Mesenchymal stem cell (in vitro differentiated cells and primary cell): ENCODE measurements around the gene GFRA4.

Experiments used
- DNase-seq: peaks from one replicate; pipeline ENCODE4 v3.0.0-alpha.2; 2013
- H2AFZ ChIP-seq: one replicate; pipeline ENCODE4 v1.6.1; 2013; ENCODE audit warnings: low read depth, mild to moderate bottlenecking, control low read depth, inconsistent platforms, low read length, moderate library complexity
- H2AK5ac ChIP-seq: 2 replicates; pipeline ENCODE4 v1.6.1; 2013; ENCODE audit warnings: low read length, moderate library complexity, mild to moderate bottlenecking, inconsistent platforms; ENCODE audit not compliant: severe bottlenecking
- H2BK120ac ChIP-seq: one replicate; pipeline ENCODE4 v1.6.1; 2013; ENCODE audit warnings: low read depth, mild to moderate bottlenecking, inconsistent platforms, low read length, moderate library complexity
- H2BK12ac ChIP-seq, 2 experiments: one replicate each; pipeline ENCODE4 v1.6.1; 2013; ENCODE audit warnings: inconsistent platforms in 2 of 2, low read length in 2 of 2, mild to moderate bottlenecking in 2 of 2, moderate library complexity in 2 of 2, control low read depth in 1 of 2
- H2BK15ac ChIP-seq: one replicate; pipeline ENCODE4 v1.6.1; 2013; ENCODE audit warnings: mild to moderate bottlenecking, low read depth, inconsistent platforms; ENCODE audit not compliant: poor library complexity, severe bottlenecking
- H2BK5ac ChIP-seq: 2 replicates; pipeline ENCODE4 v1.6.1; 2013; ENCODE audit warnings: low read depth, mild to moderate bottlenecking, low read length, control low read depth, inconsistent platforms; ENCODE audit not compliant: poor library complexity, severe bottlenecking
- H3K14ac ChIP-seq, 2 experiments: one replicate each; pipeline ENCODE4 v1.6.1; 2013; ENCODE audit warnings: inconsistent platforms in 2 of 2, low read length in 2 of 2, control low read depth in 1 of 2, mild to moderate bottlenecking in 1 of 2, moderate library complexity in 1 of 2
- H3K18ac ChIP-seq, 2 experiments: one replicate each; pipeline ENCODE4 v1.6.1; 2013; ENCODE audit warnings: inconsistent platforms in 2 of 2, low read length in 2 of 2, control low read depth in 1 of 2, low read depth in 1 of 2, mild to moderate bottlenecking in 1 of 2
- H3K23ac ChIP-seq, 2 experiments: one replicate each; pipeline ENCODE4 v1.6.1; 2013; ENCODE audit warnings: inconsistent platforms in 2 of 2, low read length in 2 of 2, mild to moderate bottlenecking in 2 of 2, moderate library complexity in 2 of 2, control low read depth in 1 of 2
- H3K27ac ChIP-seq: 2 replicates; pipeline ENCODE4 v1.5.1; 2013; ENCODE audit warnings: mild to moderate bottlenecking, moderate library complexity, low read length, control low read depth, inconsistent platforms; ENCODE audit not compliant: poor library complexity, severe bottlenecking
- H3K27me3 ChIP-seq, 2 experiments: 2 replicates each; pipeline versions ENCODE4 v1.6.1 to v1.7.0; 2013; ENCODE audit warnings: low read length in 2 of 2, mild to moderate bottlenecking in 2 of 2, moderate library complexity in 2 of 2, control low read depth in 1 of 2, inconsistent platforms in 1 of 2; ENCODE audit not compliant: control insufficient read depth in 1 of 2, insufficient read depth in 1 of 2
- H3K36me3 ChIP-seq, 2 experiments: 2 replicates each; pipeline versions ENCODE4 v1.6.1 to v1.7.0; 2013; ENCODE audit warnings: low read length in 2 of 2, control low read depth in 1 of 2, inconsistent platforms in 1 of 2, low read depth in 1 of 2, mild to moderate bottlenecking in 1 of 2; ENCODE audit not compliant: insufficient read depth in 2 of 2, control insufficient read depth in 1 of 2
- H3K4ac ChIP-seq, 2 experiments: one replicate each; pipeline ENCODE4 v1.6.1; 2013; ENCODE audit warnings: inconsistent platforms in 2 of 2, low read length in 2 of 2, mild to moderate bottlenecking in 2 of 2, moderate library complexity in 2 of 2, control low read depth in 1 of 2, low read depth in 1 of 2
- H3K4me1 ChIP-seq: 2 replicates; pipeline ENCODE4 v1.6.1; 2013; ENCODE audit warnings: low read depth, low read length, control low read depth; ENCODE audit not compliant: control insufficient read depth, insufficient read depth
- H3K4me2 ChIP-seq: 2 replicates; pipeline ENCODE4 v1.6.1; 2013; ENCODE audit warnings: low read length, mild to moderate bottlenecking, inconsistent platforms; ENCODE audit not compliant: poor library complexity, severe bottlenecking
- H3K4me3 ChIP-seq, 2 experiments: 2 replicates each; pipeline versions ENCODE4 v1.5.1 to v1.7.0; 2013; ENCODE audit warnings: low read length in 2 of 2, mild to moderate bottlenecking in 2 of 2, control low read depth in 1 of 2, low read depth in 1 of 2; ENCODE audit not compliant: insufficient read depth in 1 of 2
- H3K79me1 ChIP-seq: replicated peaks from 2 replicates; pipeline ENCODE4 v1.6.1; 2013; ENCODE audit warnings: mild to moderate bottlenecking, control low read depth, low read length, inconsistent platforms; ENCODE audit not compliant: poor library complexity, severe bottlenecking
- H3K9ac ChIP-seq: 2 replicates; pipeline ENCODE4 v1.7.0; 2013; ENCODE audit warnings: mild to moderate bottlenecking, low read length, moderate library complexity
- H3K9me3 ChIP-seq: 2 replicates; pipeline ENCODE4 v1.7.0; 2013; ENCODE audit warnings: mild to moderate bottlenecking, low read length; ENCODE audit not compliant: control insufficient read depth
- H4K8ac ChIP-seq: one replicate; pipeline ENCODE4 v1.6.1; 2013; ENCODE audit warnings: inconsistent platforms, mild to moderate bottlenecking, low read length, moderate library complexity
- H4K91ac ChIP-seq: one replicate; pipeline ENCODE4 v1.6.1; 2013; ENCODE audit warnings: mild to moderate bottlenecking, low read length, inconsistent platforms
- WGBS: methylation state at CpG from one replicate; pipeline ENCODE4 v1.1.7; 2013; ENCODE audit warnings: mixed read lengths; 5-methylcytosine and 5-hydroxymethylcytosine counted together

The GFRA4 gene

DNA sequence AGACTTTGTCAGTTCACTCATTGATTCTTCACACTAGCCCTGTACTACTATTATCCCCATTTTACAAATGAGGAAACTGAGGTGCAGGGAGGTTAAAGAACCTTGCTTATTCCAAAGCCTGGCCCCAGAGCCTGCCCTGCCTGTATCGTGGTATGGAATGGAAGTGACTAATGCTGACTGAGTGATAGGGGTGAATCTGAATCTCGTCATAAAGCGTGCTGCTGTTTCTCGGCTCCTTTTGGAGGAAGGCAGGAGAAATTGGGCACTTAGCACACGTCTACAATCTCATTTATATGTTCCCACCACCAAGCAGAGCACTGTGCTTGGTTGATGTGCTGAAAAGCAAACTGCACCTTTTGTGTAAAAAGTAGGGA lies 17.1 kb downstream of the GFRA4 start:
- H3K79me1 ChIP-seq: no peaks in the 10 kb centered on the region
- no peak overlapping the region for H2AFZ ChIP-seq
- H4K8ac ChIP-seq: no peak overlapping the region
- no peak overlapping the region for H3K4ac ChIP-seq
- no peak overlapping the region for H3K4me3 ChIP-seq
- no peak for DNase-seq
- H3K4me1 ChIP-seq: peaks cover under 1% of the 10 kb centered on the region
- no peak overlapping the region for H2BK12ac ChIP-seq
- no peak overlapping the region for H3K23ac ChIP-seq
- H3K9ac ChIP-seq: no peak overlapping the region
- WGBS: 33% methylated on average over 1 of the region's 5 CpGs
- H2BK15ac ChIP-seq: no peak overlapping the region
- H2BK120ac ChIP-seq: no peak overlapping the region
- H3K36me3 ChIP-seq: peaks cover 22 to 56% of the 10 kb centered on the region in 2 experiments
- H3K27me3 ChIP-seq: no peaks in the 10 kb centered on the region
- H4K91ac ChIP-seq: no peak overlapping the region
- H3K18ac ChIP-seq: no peak overlapping the region
- no peak overlapping the region for H3K27ac ChIP-seq
- H3K4me2 ChIP-seq: no peak overlapping the region
- no peaks in the 10 kb centered on the region for H3K9me3 ChIP-seq
- H2AK5ac ChIP-seq: no peak overlapping the region
- H2BK5ac ChIP-seq: no peak overlapping the region
- no peak overlapping the region for H3K14ac ChIP-seq

DNA sequence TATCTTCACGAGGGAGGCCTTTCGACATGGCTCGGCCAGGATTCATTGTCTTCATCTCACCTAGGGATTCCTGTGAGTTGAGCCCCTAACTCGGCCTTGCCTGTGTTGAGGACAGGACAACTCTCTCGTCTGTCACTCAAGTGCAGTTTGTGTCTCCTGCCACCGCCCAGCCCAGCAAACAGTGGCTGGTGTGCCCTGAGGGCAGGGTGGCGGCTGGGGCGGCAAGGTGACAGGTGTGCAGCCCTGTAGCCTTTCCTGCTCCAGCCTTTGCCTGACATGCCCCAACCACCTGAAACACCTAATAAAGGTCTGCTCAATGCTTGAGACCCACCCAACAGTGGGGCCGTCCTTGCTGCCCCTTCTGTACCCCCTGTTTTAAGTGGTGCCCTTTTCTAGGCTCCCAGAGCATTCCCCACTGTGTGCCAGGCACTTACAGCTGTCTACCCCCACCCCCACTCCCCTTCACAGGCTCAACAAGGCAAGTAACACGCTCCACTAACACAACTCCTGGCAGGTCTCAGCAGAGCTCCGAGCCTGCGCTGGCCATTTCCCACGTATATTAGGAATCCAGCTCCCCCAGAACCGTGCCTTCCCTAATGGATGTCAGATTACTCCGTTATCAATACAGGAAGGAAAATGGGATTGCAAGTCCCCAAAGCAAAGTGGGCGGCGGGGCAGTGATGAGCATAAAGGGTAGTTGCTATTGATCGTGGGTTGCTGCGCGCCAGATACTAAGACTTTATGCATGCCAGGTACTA lies 17.7 kb downstream of the GFRA4 start:
- Histone ChIP-seq H4K8ac (no peak overlapping the region), H3K4me2 (no peak overlapping the region), H2AK5ac (no peak overlapping the region), H3K18ac (no peak overlapping the region), H2BK12ac (no peak overlapping the region), H2BK15ac (no peak overlapping the region), H3K27ac (no peak overlapping the region), H2AFZ (no peak overlapping the region), H3K9me3 (peaks cover 4% of the 10 kb centered on the region), H3K14ac (no peak overlapping the region), H3K4me3 (no peak overlapping the region), H3K27me3 (no peaks in the 10 kb centered on the region), H2BK5ac (no peak overlapping the region), H3K4me1 (no peaks in the 10 kb centered on the region), H3K79me1 (no peaks in the 10 kb centered on the region), H4K91ac (peak overlapping the region; percentile 22), H2BK120ac (no peak overlapping the region), H3K23ac (no peak overlapping the region), H3K9ac (no peak overlapping the region), H3K36me3 (peaks cover 21 to 59% of the 10 kb centered on the region in 2 experiments), H3K4ac (no peak overlapping the region)
- 98% methylated on average over 19 of the region's 20 CpGs for WGBS
- no peak for DNase-seq

- H3K36me3 ChIP-seq: peaks cover 4 to 52% of the 10 kb centered on the region in 2 experiments
- H3K18ac ChIP-seq: no peak overlapping the region
- H2BK12ac ChIP-seq: no peak overlapping the region
- H3K9ac ChIP-seq: no peak overlapping the region
- no peaks in the 10 kb centered on the region for H3K79me1 ChIP-seq
- H2BK15ac ChIP-seq: no peak overlapping the region
- WGBS: no CpG with 5 or more reads among the region's 3 CpGs
- no peak overlapping the region for H3K27ac ChIP-seq
- peaks cover 14% of the 10 kb centered on the region for H3K9me3 ChIP-seq
- no peak overlapping the region for H2AK5ac ChIP-seq
- no peak overlapping the region for H2AFZ ChIP-seq
- no peak overlapping the region for H2BK5ac ChIP-seq
- H3K14ac ChIP-seq: no peak overlapping the region
- H2BK120ac ChIP-seq: no peak overlapping the region
- no peak for DNase-seq
- H3K23ac ChIP-seq: no peak overlapping the region
- H3K27me3 ChIP-seq: no peaks in the 10 kb centered on the region
- H4K8ac ChIP-seq: no peak overlapping the region
- no peak overlapping the region for H3K4me2 ChIP-seq
- no peak overlapping the region for H3K4me3 ChIP-seq
- H3K4me1 ChIP-seq: no peaks in the 10 kb centered on the region
- H3K4ac ChIP-seq: no peak overlapping the region
- no peak overlapping the region for H4K91ac ChIP-seq
Measured at GRCh38 chr20:3640259-3640658, 22.9 kb downstream of the GFRA4 start.

GRCh38 chr20:3635346-3635745 lies 27.9 kb downstream of the GFRA4 start:
- DNase-seq: no peak
- no peak overlapping the region for H2BK120ac ChIP-seq
- H2BK12ac ChIP-seq: no peak overlapping the region
- peaks cover 0 to 37% of the 10 kb centered on the region in 2 experiments for H3K36me3 ChIP-seq
- no peak overlapping the region for H3K4me3 ChIP-seq
- H2AK5ac ChIP-seq: no peak overlapping the region
- peaks cover 9% of the 10 kb centered on the region for H3K9me3 ChIP-seq
- H4K91ac ChIP-seq: no peak overlapping the region
- no peak overlapping the region for H3K14ac ChIP-seq
- no peak overlapping the region for H3K23ac ChIP-seq
- no peak overlapping the region for H3K27ac ChIP-seq
- H3K27me3 ChIP-seq: no peaks in the 10 kb centered on the region
- no CpG with 5 or more reads among the region's 1 CpG for WGBS
- H2BK15ac ChIP-seq: no peak overlapping the region
- no peaks in the 10 kb centered on the region for H3K79me1 ChIP-seq
- H3K4ac ChIP-seq: no peak overlapping the region
- no peak overlapping the region for H3K9ac ChIP-seq
- no peak overlapping the region for H3K18ac ChIP-seq
- no peak overlapping the region for H2BK5ac ChIP-seq
- H3K4me1 ChIP-seq: peaks cover 12% of the 10 kb centered on the region
- H3K4me2 ChIP-seq: no peak overlapping the region
- H4K8ac ChIP-seq: no peak overlapping the region
- no peak overlapping the region for H2AFZ ChIP-seq
